ENCODE measurements around the gene SYMPK.

The SYMPK gene

DNA sequence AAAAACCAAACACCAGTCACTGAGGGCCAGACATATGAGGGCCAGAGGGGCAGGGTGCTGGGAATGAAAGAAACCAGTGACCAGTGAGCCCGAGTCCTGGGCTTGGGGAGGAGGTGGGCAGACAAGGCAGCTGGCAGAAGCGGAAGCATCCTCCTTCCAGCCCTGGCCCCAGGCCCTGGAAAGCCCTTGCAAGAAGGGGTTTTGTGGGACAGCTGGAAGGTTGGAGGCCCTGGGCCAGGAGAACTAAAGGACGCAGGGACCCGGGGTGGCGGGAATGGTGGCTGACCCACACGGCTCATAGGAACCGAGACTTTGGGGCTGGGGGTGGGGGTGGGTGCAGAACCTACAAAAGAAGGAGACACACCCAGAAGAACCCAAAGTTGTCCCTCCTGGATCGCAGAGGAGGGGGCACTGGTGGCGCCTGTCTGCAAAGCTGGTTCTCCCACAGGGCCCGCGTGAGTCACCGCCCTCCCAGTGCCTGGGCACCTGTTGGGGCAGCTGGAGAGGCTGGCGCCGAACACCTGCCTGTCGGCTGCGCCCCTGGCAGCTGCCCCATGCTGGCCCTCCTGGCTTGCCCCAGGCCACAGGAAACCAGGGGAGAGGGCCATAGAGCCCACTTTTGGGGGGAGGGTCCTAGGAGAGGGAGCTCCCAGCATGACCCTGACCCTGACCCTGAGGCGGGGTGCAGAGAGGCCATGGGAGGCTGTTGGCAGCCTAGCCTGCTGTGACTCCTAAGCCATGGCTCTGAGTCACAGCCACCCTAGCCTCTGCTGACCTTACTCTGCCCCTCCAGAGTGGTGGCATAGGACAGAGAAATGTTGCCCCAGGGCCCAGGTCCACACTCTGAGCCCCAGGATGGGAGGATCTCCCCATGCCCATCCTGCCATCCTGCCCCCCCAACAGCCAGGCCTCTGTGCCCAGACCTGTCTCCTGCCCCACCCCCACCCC lies 81.5 kb downstream of the SYMPK start:
- DNase-seq (ENCODE audit: low read depth in 2 of 2) = no peak

GRCh38 chr19:45780448-45781213 lies 82.3 kb downstream of the SYMPK start:
- DNase-seq (ENCODE audit: low read depth in 2 of 2) = no peak

GRCh38 chr19:45780146-45780447 lies 82.8 kb downstream of the SYMPK start:
- DNase-seq (ENCODE audit: low read depth in 2 of 2) = no peak

- peak; percentile 84 to 90 for DNase-seq (ENCODE audit: low read depth in 2 of 2)
Observed at GRCh38 chr19:45779231-45780145, 83.5 kb downstream of the SYMPK start.

DNA sequence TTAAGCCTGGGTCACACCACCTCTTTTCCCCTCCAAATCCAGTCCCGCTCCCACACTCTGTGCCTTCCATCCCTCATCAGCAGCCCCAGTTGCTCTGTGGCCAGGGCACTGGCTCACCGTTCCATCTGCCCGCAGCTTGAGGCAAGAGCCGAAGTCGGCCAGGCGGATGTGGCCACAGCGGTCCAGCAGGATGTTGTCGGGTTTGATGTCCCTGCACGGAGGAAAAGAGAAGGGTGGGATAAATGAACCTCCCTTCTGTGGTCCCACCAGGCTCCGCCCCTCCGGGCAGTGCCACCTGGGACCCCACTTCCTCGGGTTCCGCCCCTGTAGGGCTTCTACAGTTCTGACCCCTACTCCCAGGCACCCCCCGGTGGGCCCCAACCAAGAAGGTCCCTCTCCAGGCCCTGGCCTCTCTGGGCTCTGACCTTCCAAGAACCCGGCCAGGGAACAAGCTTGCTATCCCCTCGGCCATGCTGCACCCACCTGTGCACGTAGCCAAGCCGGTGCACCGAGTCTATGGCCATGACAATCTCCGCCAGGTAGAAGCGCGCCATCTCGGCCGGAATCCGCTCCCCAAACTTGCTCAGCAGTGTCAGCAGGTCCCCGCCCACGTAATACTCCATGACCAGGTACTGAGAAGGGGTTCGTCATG lies 84.8 kb downstream of the SYMPK start:
- DNase-seq (ENCODE audit: low read depth in 2 of 2) = no peak

- no peak for DNase-seq (ENCODE audit: low read depth in 2 of 2)
Observed at GRCh38 chr19:45777395-45777961, 85.5 kb downstream of the SYMPK start.

DNA sequence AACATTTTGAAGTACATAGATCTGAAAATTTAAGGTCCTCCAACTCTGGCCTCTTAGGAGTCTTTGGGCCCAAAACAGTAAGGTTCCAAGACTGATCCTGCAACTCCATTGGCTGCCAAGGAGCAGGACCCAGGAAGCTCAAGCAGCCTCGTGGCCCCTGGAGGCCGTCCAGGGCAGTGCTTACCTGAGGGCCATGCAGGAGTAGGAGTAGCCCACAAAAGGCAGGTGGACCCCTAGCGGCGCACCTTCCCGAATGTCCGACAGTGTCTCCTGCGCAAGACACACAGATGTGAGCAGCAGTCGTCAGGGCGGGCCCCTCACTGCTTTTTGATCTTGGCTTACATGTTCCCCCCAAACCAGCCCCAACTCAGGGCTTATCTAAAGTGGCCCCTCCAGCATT lies 88.2 kb downstream of the SYMPK start:
- no peak for DNase-seq (ENCODE audit: low read depth in 2 of 2)

GRCh38 chr19:45773384-45773783 lies 89.6 kb downstream of the SYMPK start:
- no peak for DNase-seq (ENCODE audit: low read depth in 2 of 2)

DNA sequence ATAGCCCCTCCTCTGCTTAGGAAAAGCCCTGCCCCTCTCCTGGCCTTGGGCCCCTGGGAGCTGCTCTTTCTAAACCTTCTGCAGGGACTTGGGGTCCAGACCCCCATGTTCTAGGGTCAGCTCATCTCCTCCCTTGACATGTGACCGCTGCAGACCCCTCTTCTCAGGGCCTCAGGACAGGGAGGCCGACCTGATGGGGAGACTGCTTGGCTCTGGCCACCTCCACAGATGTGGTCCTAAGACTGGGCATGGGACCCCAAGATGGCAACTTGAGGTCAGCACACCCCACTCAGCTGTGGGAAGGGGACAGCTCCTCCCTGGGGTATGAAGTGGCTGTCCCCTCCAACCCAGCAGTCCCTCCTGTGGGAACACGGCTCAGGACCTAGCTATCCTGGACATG lies 90.0 kb downstream of the SYMPK start:
- DNase-seq (ENCODE audit: low read depth in 2 of 2) = no peak

DNA sequence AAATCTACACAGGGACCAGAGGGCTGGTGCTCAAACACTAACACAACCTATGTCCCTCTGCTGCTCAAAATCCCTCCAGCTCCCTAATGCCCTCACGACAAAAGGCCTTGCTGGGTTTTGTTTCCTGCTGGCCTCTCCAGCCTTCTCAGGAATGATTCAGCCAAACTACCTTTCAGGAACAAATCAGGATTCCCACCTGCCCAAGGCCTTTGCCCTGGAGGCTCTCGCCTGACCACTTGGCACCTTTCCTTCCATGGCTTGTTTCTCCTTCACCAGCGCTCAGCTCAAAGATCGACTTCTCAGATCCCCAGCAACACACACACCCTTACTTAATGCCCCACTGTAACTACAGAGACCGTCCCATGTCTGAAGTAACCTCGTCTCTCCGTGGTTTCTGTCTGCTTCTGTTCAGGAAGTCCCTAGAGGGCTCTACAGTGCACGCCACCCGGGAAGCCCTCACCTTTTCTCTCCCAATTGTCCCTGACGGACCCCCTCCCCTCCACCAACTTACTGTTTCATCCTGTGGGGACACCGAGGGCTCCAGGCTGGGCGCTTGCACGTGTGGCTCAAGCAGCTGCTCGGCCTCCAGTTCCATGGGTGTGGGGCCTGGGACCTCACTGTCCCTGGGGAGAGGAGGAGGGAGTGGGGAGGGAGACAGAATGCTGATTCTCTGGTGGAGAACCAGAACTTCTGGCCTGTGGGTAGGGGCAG lies 90.7 kb downstream of the SYMPK start:
- DNase-seq (ENCODE audit: low read depth in 2 of 2) = no peak

DNA sequence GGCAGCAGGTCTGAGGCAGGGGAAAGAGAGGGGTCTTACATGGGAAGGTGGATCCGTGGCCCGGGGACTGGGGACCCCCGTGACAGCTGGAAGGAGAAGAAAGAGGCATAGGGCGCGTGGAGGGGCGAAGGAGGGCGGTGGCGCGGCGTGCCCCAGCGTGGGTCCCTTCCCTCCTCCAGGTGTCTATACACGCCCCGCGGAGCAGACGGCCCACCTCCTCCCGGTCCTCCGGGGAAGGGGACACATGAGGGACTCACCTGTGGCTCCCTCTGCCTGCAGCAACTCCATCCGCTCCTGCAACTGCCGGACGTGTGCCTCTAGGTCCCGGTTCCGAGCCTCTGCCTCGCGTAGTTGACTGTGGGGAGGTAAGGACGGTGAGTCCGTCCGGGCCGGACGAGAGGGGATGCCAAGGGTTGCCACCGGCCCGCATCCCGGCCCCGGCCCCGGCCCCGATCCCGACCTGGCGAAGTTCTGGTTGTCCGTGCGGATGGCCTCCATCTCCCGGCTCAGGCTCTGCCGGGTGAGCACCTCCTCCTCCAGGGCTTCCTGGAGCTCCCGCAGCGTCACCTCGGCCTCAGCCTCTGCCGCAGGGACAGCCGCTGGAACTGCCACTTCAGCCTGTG lies 91.5 kb downstream of the SYMPK start:
- DNase-seq (ENCODE audit: low read depth in 2 of 2) = no peak

DNA sequence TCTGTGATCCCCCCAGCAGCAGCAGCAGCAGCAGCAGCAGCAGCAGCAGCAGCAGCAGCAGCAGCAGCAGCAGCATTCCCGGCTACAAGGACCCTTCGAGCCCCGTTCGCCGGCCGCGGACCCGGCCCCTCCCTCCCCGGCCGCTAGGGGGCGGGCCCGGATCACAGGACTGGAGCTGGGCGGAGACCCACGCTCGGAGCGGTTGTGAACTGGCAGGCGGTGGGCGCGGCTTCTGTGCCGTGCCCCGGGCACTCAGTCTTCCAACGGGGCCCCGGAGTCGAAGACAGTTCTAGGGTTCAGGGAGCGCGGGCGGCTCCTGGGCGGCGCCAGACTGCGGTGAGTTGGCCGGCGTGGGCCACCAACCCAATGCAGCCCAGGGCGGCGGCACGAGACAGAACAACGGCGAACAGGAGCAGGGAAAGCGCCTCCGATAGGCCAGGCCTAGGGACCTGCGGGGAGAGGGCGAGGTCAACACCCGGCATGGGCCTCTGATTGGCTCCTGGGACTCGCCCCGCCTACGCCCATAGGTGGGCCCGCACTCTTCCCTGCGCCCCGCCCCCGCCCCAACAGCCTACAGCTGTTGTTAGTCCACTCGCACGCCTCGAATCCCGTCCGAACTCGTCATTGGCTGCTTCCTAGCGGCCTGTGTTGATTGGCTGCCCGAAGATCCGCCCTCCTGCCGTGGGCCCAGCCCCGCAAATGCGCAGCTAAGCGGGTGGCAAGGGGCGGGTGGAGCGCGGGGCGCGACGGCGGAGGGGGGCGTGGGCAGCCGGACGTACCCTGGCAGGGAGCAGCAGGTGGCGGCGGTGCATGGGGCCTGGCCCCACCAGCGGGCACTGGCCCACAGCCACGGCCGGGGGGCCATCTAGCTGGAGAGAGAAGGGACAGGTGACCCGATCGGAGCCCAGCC lies 92.5 kb downstream of the SYMPK start:
- peak; percentile 83 to 86 for DNase-seq (ENCODE audit: low read depth in 2 of 2)

DNA sequence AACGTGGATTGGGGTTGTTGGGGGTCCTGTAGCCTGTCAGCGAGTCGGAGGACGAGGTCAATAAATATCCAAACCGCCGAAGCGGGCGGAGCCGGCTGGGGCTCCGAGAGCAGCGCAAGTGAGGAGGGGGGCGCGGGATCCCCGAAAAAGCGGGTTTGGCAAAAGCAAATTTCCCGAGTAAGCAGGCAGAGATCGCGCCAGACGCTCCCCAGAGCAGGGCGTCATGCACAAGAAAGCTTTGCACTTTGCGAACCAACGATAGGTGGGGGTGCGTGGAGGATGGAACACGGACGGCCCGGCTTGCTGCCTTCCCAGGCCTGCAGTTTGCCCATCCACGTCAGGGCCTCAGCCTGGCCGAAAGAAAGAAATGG lies 93.1 kb downstream of the SYMPK start:
- no peak for DNase-seq (ENCODE audit: low read depth in 2 of 2)

DNA sequence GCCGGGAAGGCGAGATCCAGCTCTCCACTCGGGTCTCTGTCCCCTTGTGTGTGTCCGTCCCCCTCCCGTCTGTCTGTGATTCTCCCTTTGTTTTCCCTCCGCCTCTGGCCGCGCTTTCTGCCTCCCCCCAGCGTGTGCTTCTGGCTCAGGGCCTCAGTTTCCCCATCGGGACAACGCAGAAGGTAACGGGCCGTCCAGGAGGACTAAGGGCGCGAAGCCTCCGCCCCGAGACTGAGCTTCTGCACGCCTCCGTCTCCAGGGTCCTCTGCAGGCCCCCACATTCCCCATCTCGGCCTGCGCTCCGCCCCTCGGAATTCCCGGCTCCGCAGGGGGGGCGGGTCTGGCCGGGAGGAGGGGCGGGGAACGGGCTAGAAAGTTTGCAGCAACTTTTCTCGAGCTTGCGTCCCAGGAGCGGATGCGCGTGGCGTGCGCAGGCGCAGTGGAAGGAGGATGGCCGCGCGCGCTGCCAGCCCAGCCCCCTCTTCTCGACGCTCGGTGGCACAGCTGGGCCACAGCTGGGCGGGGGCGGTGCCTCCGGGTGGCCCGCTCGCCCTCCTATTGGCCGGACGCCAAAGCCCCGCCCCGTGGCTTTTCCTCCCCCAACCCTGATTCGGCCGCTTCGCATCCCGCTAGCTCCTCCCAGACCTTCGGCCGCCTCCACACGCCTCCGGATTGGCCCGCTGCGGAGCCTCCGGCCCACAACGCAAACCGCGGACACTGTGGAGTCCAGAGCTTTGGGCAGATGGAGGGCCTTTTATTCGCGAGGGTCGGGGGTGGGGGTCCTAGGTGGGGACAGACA lies 93.8 kb downstream of the SYMPK start, which contains the start of gene SIX5:
Gene SIX5, minus strand, starts transcription at position 269 of the 799 bp plus-strand sequence. CDS start 408 bp downstream, outside the sequence.
- DNase-seq (ENCODE audit: low read depth in 2 of 2) = peak; percentile 94 to 96

DNA sequence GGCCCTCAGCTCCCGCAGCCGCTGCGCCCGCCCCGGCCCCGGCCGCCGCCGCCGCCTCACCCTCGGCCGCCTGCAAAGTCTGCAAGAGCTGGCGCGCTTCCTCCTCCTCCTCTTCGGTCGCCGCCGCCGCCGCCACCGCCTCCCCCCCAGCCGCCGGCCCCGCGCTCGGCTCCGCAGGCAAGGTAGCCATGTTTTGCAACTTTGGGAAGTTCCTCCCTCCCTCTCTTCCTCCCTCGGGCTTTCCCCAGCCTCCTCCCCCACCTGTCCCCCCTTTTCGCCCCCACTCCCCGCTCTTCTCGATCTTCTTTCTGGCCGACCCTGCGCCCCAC lies 94.3 kb downstream of the SYMPK start:
- no peak for DNase-seq (ENCODE audit: low read depth in 2 of 2)

DNA sequence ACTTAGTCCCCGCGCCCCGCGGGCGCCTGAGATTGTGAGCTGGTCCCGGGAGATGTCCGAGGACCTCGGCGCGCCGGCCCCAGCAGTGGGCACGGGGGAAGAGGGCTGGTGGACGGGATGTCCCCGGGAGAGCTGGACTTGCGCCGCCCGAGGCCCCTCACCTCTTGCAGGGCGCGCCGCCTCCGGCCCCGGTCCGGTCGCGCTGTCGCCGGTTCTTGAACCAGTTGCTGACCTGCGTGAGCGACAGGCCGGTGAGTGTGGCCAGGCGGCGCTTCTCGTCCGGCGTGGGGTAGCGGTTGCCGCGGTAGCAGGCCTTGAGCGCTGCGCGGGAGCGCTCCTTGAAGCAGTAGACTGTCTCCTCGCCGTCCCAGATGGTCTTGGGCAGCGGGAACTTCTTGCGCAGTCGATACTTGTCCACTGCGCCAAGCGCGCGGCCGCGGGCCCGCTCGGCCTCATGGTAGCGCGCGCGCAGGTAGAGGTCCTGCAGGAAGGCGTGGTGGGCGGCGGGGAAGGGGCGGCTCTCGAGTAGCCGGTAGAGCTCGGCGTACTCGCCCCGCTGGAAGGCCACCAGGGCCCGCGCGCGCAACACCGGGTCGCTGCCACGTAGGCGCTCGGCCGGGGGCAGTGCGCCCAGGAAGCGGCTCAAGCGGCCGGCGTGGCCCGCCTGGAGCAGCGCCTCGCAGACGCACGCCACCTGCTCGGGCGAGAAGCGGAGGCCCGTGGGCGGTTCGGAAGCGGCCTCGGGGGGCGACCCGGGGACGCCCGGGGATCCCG lies 94.9 kb downstream of the SYMPK start:
- DNase-seq (ENCODE audit: low read depth in 2 of 2) = peak in 1 of 2 donors; percentile 12

GRCh38 chr19:45767410-45767880 lies 95.5 kb downstream of the SYMPK start:
- no peak for DNase-seq (ENCODE audit: low read depth in 2 of 2)

All from stimulated activated CD8-positive, alpha-beta memory T cell treated with anti-CD3 and anti-CD28 coated beads, Interleukin-15, amount 100 ng/mL, for 48 hours (primary cell).